Endothelial cell of umbilical vein (primary cell): ENCODE data around the gene ITPR1.

ENCODE experiments used
- EZH2 ChIP-seq: IDR thresholded peaks from 2 replicates; pipeline ENCODE4 v1.6.1; 2012; ENCODE audit warnings: borderline replicate concordance, low read depth, mild to moderate bottlenecking, moderate library complexity, low read length, inconsistent platforms; ENCODE audit not compliant: severe bottlenecking
- MYC ChIP-seq: IDR thresholded peaks from one replicate; pipeline ENCODE4 v1.6.1; 2011; ENCODE audit warnings: mild to moderate bottlenecking, low read depth, low read length
- POLR2A ChIP-seq: IDR thresholded peaks from 2 replicates; pipeline ENCODE4 v1.6.1; 2012; ENCODE audit warnings: low read depth, mild to moderate bottlenecking, control low read depth, low read length
- POLR2AphosphoS5 ChIP-seq: IDR thresholded peaks from 2 replicates; pipeline ENCODE4 v1.6.1; 2012; ENCODE audit warnings: low read depth, mild to moderate bottlenecking, control low read depth, low read length, moderate library complexity; ENCODE audit not compliant: insufficient read depth
- TF ChIP-seq, protein P1 (sequence below), 2 donors: IDR thresholded peaks; 1 replicate in 1 of 2; 2 replicates in 1 of 2; pipeline ENCODE4 v1.5.1; 2011; ENCODE audit warnings: low read length in 2 of 2, mild to moderate bottlenecking in 2 of 2, moderate library complexity in 2 of 2, control low read depth in 1 of 2, inconsistent platforms in 1 of 2, low read depth in 1 of 2; ENCODE audit not compliant: insufficient read depth in 1 of 2; ENCODE audit errors: extremely low read depth in 1 of 2

DNA sequence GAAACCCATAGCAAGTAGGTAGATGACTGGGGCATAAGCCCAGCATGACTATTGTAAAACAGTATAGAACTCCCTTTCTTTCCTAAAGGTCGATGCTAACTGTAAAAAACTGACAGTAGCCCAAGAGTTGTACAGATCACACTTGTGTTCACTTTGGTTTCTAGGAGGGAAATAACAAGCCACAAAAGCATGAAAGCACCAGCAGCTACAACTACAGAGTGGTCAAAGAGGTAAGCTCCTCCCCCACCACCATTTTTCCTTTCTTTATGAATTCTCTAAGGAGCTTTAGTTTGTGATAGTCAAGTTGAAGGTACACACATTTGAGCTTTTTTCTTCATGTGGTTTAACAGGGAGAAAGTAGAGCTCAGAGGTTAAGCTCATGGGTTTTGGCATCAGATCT is 191.0 kb downstream of the ITPR1 start:
- no peak for TF ChIP-seq EZH2
- TF ChIP-seq, protein P1, sequence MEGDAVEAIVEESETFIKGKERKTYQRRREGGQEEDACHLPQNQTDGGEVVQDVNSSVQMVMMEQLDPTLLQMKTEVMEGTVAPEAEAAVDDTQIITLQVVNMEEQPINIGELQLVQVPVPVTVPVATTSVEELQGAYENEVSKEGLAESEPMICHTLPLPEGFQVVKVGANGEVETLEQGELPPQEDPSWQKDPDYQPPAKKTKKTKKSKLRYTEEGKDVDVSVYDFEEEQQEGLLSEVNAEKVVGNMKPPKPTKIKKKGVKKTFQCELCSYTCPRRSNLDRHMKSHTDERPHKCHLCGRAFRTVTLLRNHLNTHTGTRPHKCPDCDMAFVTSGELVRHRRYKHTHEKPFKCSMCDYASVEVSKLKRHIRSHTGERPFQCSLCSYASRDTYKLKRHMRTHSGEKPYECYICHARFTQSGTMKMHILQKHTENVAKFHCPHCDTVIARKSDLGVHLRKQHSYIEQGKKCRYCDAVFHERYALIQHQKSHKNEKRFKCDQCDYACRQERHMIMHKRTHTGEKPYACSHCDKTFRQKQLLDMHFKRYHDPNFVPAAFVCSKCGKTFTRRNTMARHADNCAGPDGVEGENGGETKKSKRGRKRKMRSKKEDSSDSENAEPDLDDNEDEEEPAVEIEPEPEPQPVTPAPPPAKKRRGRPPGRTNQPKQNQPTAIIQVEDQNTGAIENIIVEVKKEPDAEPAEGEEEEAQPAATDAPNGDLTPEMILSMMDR (IDR thresholded peaks at IDR 0.05; ENCODE audit: extremely low read depth in 1 of 2, insufficient read depth in 1 of 2, low read depth in 1 of 2, low read length in 2 of 2), result no peak
- no peak for TF ChIP-seq POLR2A
- no peak for TF ChIP-seq POLR2AphosphoS5
- no peak for TF ChIP-seq MYC
